Trophoblast cell (in vitro differentiated cells and primary cell): ENCODE measurements around the gene C16orf96.

Source experiments
- DNase-seq, 2 donors: peaks; one replicate each; pipeline ENCODE4 v3.0.0-alpha.2; 2016
- H2AFZ ChIP-seq: 2 replicates; pipeline ENCODE4 v1.6.1; 2013; ENCODE audit warnings: low read length, moderate library complexity, mild to moderate bottlenecking; ENCODE audit not compliant: insufficient read depth, poor library complexity
- H2AK5ac ChIP-seq: 2 replicates; pipeline ENCODE4 v1.6.1; 2013; ENCODE audit warnings: mild to moderate bottlenecking, low read length
- H2BK120ac ChIP-seq: 2 replicates; pipeline ENCODE4 v1.6.1; 2013; ENCODE audit warnings: low read length, mild to moderate bottlenecking, moderate library complexity; ENCODE audit not compliant: insufficient read depth, poor library complexity
- H2BK12ac ChIP-seq: 2 replicates; pipeline ENCODE4 v1.6.1; 2013; ENCODE audit warnings: mild to moderate bottlenecking, low read length, moderate library complexity
- H2BK5ac ChIP-seq: 2 replicates; pipeline ENCODE4 v1.6.1; 2013; ENCODE audit warnings: low read length, low read depth, moderate library complexity, mild to moderate bottlenecking; ENCODE audit not compliant: poor library complexity
- H3K14ac ChIP-seq: 2 replicates; pipeline ENCODE4 v1.6.1; 2013; ENCODE audit warnings: mild to moderate bottlenecking, low read length
- H3K18ac ChIP-seq: 2 replicates; pipeline ENCODE4 v1.6.1; 2013; ENCODE audit warnings: mild to moderate bottlenecking, low read length
- H3K23ac ChIP-seq: 2 replicates; pipeline ENCODE4 v1.6.1; 2013; ENCODE audit warnings: low read length
- H3K27ac ChIP-seq: 2 replicates; pipeline ENCODE4 v1.5.1; 2013; ENCODE audit warnings: low read depth, mild to moderate bottlenecking, inconsistent platforms, low read length, moderate library complexity
- H3K27me3 ChIP-seq: 2 replicates; pipeline ENCODE4 v1.6.1; 2013; ENCODE audit warnings: inconsistent platforms, mild to moderate bottlenecking, low read length, moderate library complexity; ENCODE audit not compliant: insufficient read depth
- H3K36me3 ChIP-seq, 2 experiments: 1 replicate in 1 of 2; 2 replicates in 1 of 2; pipeline ENCODE4 v1.6.1; 2013; ENCODE audit warnings: low read length in 2 of 2, mild to moderate bottlenecking in 2 of 2, moderate library complexity in 1 of 2; ENCODE audit not compliant: insufficient read depth in 2 of 2, control insufficient read depth in 1 of 2
- H3K4ac ChIP-seq: 2 replicates; pipeline ENCODE4 v1.6.1; 2013; ENCODE audit warnings: low read depth, mild to moderate bottlenecking, low read length, moderate library complexity
- H3K4me1 ChIP-seq, 2 experiments: 1 replicate in 1 of 2; 2 replicates in 1 of 2; pipeline ENCODE4 v1.6.1; 2013; ENCODE audit warnings: low read length in 2 of 2, mild to moderate bottlenecking in 2 of 2, moderate library complexity in 1 of 2; ENCODE audit not compliant: insufficient read depth in 2 of 2, control insufficient read depth in 1 of 2
- H3K4me2 ChIP-seq: 2 replicates; pipeline ENCODE4 v1.6.1; 2013; ENCODE audit warnings: inconsistent platforms, mild to moderate bottlenecking, low read length, moderate library complexity
- H3K4me3 ChIP-seq: 2 replicates; pipeline ENCODE4 v1.5.1; 2013; ENCODE audit warnings: mild to moderate bottlenecking, low read depth, low read length, inconsistent platforms
- H3K79me1 ChIP-seq: one replicate; pipeline ENCODE4 v1.6.1; 2013; ENCODE audit warnings: low read length
- H3K79me2 ChIP-seq: 2 replicates; pipeline ENCODE4 v1.6.1; 2013; ENCODE audit warnings: low read length, mild to moderate bottlenecking; ENCODE audit not compliant: control insufficient read depth, insufficient read depth, poor library complexity
- H3K9ac ChIP-seq: 2 replicates; pipeline ENCODE4 v1.6.1; 2013; ENCODE audit warnings: mild to moderate bottlenecking, low read length
- H3K9me3 ChIP-seq: 2 replicates; pipeline ENCODE4 v1.6.1; 2013; ENCODE audit warnings: low read depth, mild to moderate bottlenecking, control low read depth, inconsistent platforms, low read length; ENCODE audit not compliant: insufficient read depth
- H4K12ac ChIP-seq: 2 replicates; pipeline ENCODE4 v1.6.1; 2013; ENCODE audit warnings: low read depth, mild to moderate bottlenecking, low read length, moderate library complexity
- H4K8ac ChIP-seq: 2 replicates; pipeline ENCODE4 v1.6.1; 2013; ENCODE audit warnings: low read depth, mild to moderate bottlenecking, low read length, moderate library complexity
- H4K91ac ChIP-seq: one replicate; pipeline ENCODE4 v1.6.1; 2013; ENCODE audit warnings: low read depth, mild to moderate bottlenecking, low read length, moderate library complexity
- WGBS: extraction: QIAGEN DNeasy Blood & Tissue Kit; methylation state at CpG from one replicate; pipeline ENCODE4 v1.1.7; 2013; ENCODE audit warnings: missing lambda C conversion rate; ENCODE audit not compliant: insufficient read length, insufficient coverage; ENCODE audit errors: extremely low coverage; 5-methylcytosine and 5-hydroxymethylcytosine counted together

The C16orf96 gene

DNA sequence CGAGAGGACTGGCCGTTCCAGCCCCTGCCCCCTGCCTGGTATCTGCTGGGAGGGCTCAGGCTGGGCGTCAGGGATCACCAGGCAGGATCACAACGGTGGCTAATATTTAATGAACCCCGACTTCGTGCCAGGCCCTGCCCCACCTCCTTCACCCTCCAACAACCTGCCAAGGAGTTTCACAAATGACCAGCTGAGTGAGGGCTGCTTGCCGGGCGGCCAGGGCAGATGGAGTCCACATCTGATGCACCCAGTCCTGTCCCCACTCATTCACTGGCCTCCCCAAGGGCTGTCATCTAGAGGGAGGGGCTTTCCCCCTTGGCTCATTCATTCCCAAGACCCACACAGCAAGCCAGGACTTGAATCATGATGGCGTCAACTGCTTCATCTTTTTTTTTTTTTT, 41.0 kb downstream of the C16orf96 start:
- Histone ChIP-seq H3K79me1 (no peaks in the 10 kb centered on the region), H3K4me3 (no peak overlapping the region), H3K18ac (no peak overlapping the region), H2BK12ac (no peak overlapping the region), H3K36me3 (no peaks in the 10 kb centered on the region), H3K4me2 (no peak overlapping the region), H4K8ac (no peak overlapping the region), H4K91ac (no peak overlapping the region), H3K4ac (no peak overlapping the region), H2AFZ (no peak overlapping the region), H3K23ac (no peak overlapping the region), H4K12ac (no peak overlapping the region), H3K14ac (no peak overlapping the region), H2AK5ac (no peak overlapping the region), H2BK120ac (no peak overlapping the region), H3K9me3 (peaks cover 3% of the 10 kb centered on the region), H3K9ac (no peak overlapping the region), H3K79me2 (no peaks in the 10 kb centered on the region), H3K27ac (no peak overlapping the region), H3K27me3 (no peaks in the 10 kb centered on the region), H3K4me1 (no peaks in the 10 kb centered on the region), H2BK5ac (no peak overlapping the region)
- DNase-seq, result no peak
- no CpG with 5 or more reads among the region's 9 CpGs for WGBS

DNA sequence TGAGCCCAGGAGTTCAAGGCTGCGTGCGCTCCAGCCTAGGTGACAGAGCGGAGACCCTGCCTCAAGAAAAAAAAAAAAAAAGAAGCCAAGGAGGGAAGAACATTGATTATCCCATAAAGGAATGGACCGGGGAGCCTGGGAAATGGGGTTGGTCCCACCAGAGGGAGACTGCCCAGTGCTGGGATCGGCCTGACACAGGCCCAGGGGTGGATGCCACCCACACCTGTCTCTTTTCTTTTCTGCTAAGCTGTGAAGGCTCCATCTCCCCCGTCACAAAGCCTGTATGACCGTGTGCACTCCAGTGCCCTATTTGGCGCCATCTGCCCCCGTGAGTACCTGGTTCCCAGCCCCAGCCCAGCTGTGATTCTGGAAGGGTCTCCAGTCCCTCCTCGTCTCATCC, 42.9 kb downstream of the C16orf96 start:
- H4K12ac ChIP-seq, result no peak overlapping the region
- no peak overlapping the region for H2BK12ac ChIP-seq
- H3K4ac ChIP-seq, result no peak overlapping the region
- H3K18ac ChIP-seq, result no peak overlapping the region
- H3K27ac ChIP-seq, result no peak overlapping the region
- H4K8ac ChIP-seq, result no peak overlapping the region
- no peak overlapping the region for H2AK5ac ChIP-seq
- no peak overlapping the region for H3K23ac ChIP-seq
- no peak overlapping the region for H2BK120ac ChIP-seq
- DNase-seq, result no peak
- H2AFZ ChIP-seq, result no peak overlapping the region
- no peaks in the 10 kb centered on the region for H3K36me3 ChIP-seq
- no CpG with 5 or more reads among the region's 10 CpGs for WGBS
- H3K27me3 ChIP-seq, result no peaks in the 10 kb centered on the region
- H3K9me3 ChIP-seq, result peaks cover 3% of the 10 kb centered on the region
- no peak overlapping the region for H4K91ac ChIP-seq
- no peak overlapping the region for H3K4me3 ChIP-seq
- no peaks in the 10 kb centered on the region for H3K79me2 ChIP-seq
- H2BK5ac ChIP-seq, result no peak overlapping the region
- H3K14ac ChIP-seq, result no peak overlapping the region
- no peaks in the 10 kb centered on the region for H3K4me1 ChIP-seq
- no peak overlapping the region for H3K9ac ChIP-seq
- H3K79me1 ChIP-seq, result no peaks in the 10 kb centered on the region
- H3K4me2 ChIP-seq, result no peak overlapping the region

DNA sequence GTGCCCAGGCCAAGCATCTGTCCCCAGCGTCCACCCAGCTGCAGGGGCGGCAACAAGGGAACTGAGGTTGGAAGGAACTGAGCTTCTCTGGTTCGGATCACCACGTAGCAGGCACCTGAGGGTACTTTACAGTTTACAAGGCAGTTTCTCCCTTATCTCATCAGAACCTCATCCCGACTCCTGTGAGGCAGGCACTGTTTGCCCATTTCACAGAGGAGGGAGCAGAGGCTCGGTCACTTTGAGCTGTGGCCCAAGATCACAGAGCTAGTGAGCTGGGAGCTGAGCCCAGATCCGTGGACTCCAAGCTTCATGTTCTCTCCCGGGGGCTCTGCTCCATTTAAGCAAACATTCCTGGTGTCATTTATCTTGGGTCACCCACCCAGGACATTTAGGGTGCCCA, 43.4 kb downstream of the C16orf96 start:
- Histone ChIP-seq H4K8ac (no peak overlapping the region), H3K79me1 (no peaks in the 10 kb centered on the region), H3K36me3 (no peaks in the 10 kb centered on the region), H2AK5ac (no peak overlapping the region), H4K91ac (no peak overlapping the region), H3K4me2 (no peak overlapping the region), H3K14ac (no peak overlapping the region), H3K4me1 (no peaks in the 10 kb centered on the region), H2BK12ac (no peak overlapping the region), H3K4ac (no peak overlapping the region), H2BK120ac (no peak overlapping the region), H2BK5ac (no peak overlapping the region), H3K9ac (no peak overlapping the region), H3K4me3 (no peak overlapping the region), H3K27me3 (no peaks in the 10 kb centered on the region), H3K18ac (no peak overlapping the region), H4K12ac (no peak overlapping the region), H2AFZ (no peak overlapping the region), H3K79me2 (no peaks in the 10 kb centered on the region), H3K23ac (no peak overlapping the region), H3K27ac (no peak overlapping the region), H3K9me3 (no peaks in the 10 kb centered on the region)
- no peak for DNase-seq
- WGBS, result no CpG with 5 or more reads among the region's 8 CpGs

DNA sequence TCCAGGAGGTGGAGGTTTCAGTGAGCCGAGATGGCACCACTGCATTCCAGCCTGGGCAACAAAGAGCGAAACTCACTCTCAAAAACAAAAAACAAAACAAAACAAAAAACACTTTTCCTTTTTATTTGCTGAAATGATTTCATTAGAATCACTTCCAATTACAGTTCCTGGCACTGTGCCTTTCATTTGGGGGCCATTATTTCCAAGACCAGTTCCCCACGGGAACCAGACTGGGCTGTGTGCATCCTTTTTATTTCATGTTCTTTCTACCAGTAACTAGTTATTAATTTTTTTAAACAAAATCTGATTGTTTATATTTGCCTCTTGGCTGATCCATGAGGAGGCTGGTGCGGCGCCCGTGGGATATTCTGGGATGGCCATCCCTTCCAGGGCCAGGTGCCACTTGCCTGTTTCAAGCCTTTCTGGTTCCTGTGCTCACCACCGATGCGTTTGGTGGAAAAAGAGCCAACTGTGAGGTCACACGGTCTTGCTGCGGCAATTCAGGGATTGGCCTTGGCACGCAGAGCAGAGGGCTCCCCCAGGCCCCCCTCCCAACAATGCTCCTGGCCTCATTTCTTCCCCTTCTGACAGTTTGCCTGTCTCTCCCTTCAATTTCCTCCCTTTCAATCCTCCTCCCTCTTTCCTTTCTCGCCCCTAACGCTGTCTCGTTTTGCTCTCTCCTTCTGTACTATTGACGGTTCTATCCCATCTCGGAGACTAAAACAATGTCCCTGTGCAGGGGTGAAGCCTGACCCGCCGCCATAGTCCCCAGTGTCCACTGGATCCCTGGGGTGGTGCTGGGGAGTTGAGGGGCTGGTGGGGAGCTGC, 45.1 kb downstream of the C16orf96 start:
- H3K4me2 ChIP-seq, result no peak overlapping the region
- H3K4me3 ChIP-seq, result no peak overlapping the region
- 100% methylated on average over 3 of the region's 18 CpGs for WGBS
- no peak overlapping the region for H2AFZ ChIP-seq
- H3K36me3 ChIP-seq, result no peaks in the 10 kb centered on the region
- no peaks in the 10 kb centered on the region for H3K9me3 ChIP-seq
- no peak overlapping the region for H3K4ac ChIP-seq
- H3K14ac ChIP-seq, result no peak overlapping the region
- no peak overlapping the region for H3K23ac ChIP-seq
- H3K18ac ChIP-seq, result no peak overlapping the region
- no peak overlapping the region for H4K8ac ChIP-seq
- H2BK5ac ChIP-seq, result no peak overlapping the region
- no peak overlapping the region for H3K9ac ChIP-seq
- H3K79me2 ChIP-seq, result no peaks in the 10 kb centered on the region
- no peak for DNase-seq
- no peak overlapping the region for H2AK5ac ChIP-seq
- H3K4me1 ChIP-seq, result no peaks in the 10 kb centered on the region
- no peak overlapping the region for H2BK120ac ChIP-seq
- no peak overlapping the region for H4K91ac ChIP-seq
- no peak overlapping the region for H4K12ac ChIP-seq
- no peaks in the 10 kb centered on the region for H3K27me3 ChIP-seq
- no peak overlapping the region for H3K27ac ChIP-seq
- H3K79me1 ChIP-seq, result no peaks in the 10 kb centered on the region
- no peak overlapping the region for H2BK12ac ChIP-seq
